GM21717 (cell line): ENCODE data around the gene CDYL2.
"Not testable (repeated sequence)": the region's sequence is repeated elsewhere in the genome, so short reads cannot be mapped to it uniquely, and the experiment has no call there.

ENCODE experiments used
- ATAC-seq: cut with Tn5 transposase; IDR thresholded peaks from one replicate; pipeline ENCODE4 v1.9.1; 2021; ENCODE audit warnings: mild to moderate bottlenecking, moderate library complexity; ENCODE audit not compliant: unreplicated experiment

CDYL2 gene

DNA sequence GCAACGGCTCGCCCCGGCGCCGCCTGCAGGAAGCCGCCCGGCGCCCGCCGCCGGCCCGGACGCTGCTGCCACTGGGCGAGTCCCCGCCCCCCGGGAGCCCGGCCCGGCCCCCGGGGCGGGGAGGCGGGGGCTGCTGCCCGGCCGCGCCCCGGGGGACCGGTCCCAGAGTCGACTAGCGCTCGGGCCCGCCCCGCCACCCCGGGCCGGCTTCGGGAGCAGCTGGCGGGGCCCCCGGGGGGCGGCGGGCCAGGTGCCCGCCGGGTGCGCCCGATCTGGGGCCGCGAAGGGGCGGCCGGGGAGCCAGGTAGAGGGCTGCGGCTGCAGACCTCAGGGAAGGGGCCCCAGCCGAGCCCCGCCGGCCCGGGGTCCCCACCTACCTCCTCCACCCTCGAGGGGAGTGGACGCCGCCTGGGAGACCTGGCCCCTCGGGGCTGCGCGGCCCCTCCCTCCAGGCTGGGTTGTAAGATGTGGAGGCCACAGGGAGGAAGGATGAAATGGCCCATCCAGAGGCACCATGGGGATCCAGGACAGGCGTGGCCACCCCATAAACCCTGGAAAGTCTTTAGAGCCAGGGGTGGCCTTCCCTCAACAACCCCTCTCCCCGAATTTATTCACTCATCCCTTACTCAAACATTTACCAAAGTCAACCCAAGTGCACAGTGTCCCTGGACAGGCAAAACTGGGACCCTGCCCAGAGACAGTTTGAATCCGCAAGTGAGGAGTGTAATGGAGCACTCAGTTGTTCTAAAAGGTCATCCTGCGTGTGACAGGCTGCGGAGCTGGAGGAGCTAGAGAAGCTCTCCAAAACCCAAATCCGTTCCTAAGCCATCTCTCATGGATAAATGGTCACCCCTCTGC, at the start of gene CDYL2:
Gene CDYL2, minus strand, starts transcription at position 73 of the 858 bp plus-strand sequence. CDS start 425 bp downstream, outside the sequence.
- ATAC-seq, result peak; percentile 76

GRCh38 chr16:80852261-80852872, 48.0 kb upstream of the CDYL2 start:
- no peak for ATAC-seq

- no peak for ATAC-seq
Observed at GRCh38 chr16:80851831-80852230, 47.4 kb upstream of the CDYL2 start.

- ATAC-seq, result no peak
Observed at GRCh38 chr16:80850757-80851156, 46.4 kb upstream of the CDYL2 start.

DNA sequence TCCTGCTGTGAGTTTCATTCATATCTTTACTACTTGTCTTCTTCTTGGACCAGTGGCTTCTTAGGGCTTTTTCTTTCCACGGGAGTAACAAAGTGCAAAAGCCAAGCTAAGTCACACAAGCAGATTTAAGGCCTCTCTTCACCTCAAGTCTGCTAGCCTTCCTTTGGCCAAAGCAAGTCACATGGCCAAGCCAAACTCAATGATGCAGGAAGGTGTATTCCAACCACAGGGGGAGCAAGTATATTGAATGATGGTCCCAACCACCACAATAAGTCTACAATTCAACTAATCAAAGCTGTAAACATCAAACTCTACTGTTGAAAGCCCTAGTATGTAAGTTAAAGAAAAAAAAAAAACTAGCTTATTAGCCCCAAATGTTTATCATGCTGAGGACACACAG, 44.5 kb upstream of the CDYL2 start:
- no peak for ATAC-seq

DNA sequence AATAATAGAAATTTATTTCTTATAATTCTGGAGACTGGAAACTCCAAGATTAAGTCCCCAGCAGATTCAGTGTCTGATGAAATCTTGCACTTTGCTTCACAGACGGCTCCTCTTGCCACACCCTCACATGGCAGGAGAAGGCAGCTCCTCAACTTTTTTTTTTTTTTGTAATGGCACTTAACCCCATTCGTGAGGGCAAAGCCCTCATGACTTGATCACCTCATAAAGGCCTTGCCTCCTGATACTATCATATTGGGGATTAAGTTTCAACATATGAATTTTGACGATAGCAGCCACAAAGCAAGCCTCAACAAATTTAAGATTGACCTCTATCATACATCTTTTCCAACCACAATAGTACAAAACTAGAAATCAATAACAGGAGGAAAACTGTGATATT, 42.3 kb upstream of the CDYL2 start:
- no peak for ATAC-seq

DNA sequence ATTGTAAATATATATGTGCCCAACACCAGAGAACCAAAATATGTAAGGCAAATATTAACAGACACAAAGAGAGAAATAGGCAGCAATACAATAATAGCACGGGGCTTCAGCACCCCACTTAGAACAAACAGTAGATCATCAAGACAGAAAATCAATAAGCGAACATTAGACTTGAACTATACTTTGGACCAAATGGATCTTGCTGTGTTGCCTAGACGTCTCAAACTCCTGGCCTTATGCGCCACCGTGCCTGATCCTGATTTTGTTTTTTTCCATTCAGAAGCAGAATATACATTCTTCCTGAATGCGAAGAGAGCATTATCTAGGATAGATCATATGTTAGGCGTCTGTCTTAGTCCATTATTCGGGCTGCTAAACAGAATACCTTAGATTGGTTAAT, 41.9 kb upstream of the CDYL2 start:
- ATAC-seq, result no peak

- no peak for ATAC-seq
Observed at GRCh38 chr16:80844395-80844794, 40.0 kb upstream of the CDYL2 start.

DNA sequence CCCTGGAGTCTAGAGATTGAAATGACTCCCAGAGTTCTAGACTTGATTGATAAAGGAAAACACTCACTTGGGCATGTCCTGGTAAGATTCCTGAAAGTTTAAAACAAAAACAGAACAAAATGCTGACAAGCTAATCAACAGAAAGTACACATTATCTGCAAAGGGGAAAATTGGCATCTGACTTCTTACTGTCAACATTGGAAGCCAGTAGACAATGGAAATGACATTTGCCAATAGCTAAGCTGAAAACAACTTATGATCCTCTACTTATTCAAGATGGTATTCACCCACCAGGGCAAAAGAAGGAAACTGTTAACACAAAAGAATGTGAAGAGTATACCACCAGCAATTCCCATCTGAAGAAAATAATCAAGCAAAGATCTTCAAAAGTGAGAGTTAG, 36.8 kb upstream of the CDYL2 start:
- ATAC-seq, result no peak

GRCh38 chr16:80837533-80838147, 33.2 kb upstream of the CDYL2 start:
- no peak for ATAC-seq

DNA sequence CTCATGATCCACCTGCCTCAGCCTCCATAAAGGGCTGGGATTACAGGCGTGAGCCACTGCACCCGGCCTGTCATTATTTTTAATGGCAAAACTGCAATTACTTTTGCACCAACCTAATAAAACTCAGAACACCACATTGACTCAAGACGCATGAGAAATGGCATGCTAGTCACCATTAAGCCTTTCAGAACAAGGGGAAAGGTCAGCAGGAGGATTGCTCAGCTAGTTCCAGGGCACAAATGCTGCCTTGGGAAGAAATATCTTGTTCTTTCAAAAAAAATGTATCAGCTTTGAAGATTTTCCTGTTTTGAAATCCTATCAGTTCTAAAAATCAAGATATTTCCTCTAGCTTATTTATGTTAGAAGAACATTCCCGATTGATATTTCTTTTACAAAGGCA, 32.4 kb upstream of the CDYL2 start:
- ATAC-seq, result no peak

GRCh38 chr16:80836202-80836601, 31.8 kb upstream of the CDYL2 start:
- no peak for ATAC-seq

- ATAC-seq, result no peak
Observed at GRCh38 chr16:80831039-80831438, 26.6 kb upstream of the CDYL2 start.

DNA sequence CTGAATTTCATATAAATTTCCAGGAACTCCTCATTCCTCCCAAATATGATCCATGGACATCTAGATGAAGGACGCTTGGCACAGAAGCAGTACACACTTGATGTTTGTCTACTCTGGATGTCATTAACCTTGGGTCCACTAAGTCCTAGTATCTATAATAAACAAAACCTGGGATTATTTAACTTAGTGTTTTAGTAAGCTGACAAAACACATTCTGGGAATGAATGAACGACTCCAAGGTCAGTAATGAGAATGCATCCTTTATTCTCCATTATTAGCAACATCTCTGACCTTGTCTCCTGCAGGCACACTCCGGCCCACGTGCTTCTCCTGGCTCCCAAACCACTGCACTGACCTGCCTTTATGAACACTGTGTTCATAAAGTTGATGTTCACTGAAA, 24.1 kb upstream of the CDYL2 start:
- ATAC-seq, result no peak

- ATAC-seq, result no peak
Observed at GRCh38 chr16:80827007-80827406, 22.6 kb upstream of the CDYL2 start.

GRCh38 chr16:80825365-80825758, 21.0 kb upstream of the CDYL2 start:
- ATAC-seq, result no peak

DNA sequence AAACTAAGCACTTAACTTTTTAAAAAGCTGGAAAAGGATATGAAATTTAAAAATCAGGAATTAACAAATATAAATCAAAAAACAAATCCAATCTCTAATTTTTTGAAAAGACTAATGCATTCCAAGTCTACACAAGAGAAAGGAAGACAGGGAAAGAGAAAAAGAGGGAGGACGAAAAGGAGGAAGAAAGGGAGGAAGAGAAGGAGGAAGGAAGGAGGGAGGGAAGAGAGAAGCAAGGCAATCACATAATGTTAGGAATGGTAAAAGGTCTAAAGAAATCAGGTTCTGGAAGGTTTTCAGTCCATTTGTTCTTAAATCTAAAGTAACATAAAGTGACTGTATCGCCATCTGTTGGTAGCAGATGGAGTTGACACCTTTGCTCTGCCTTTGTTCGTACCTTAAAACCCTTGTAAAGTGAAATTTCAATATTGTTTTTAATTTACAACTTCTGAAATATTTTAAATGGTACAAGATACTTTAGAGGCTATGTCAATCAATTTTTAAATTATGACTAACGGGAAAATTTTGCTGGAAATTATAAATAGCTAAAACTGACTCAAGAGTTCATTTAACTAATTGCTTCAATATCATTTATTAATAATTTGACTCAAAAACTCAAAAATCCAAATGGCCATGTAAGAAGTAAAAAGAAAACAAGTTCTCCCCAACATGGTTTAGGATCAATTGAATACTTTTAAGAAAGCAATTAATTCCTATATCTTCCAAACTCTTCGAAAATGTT, 20.4 kb upstream of the CDYL2 start:
- ATAC-seq, result no peak

- ATAC-seq, result no peak
Observed at GRCh38 chr16:80819988-80820387, 15.6 kb upstream of the CDYL2 start.

DNA sequence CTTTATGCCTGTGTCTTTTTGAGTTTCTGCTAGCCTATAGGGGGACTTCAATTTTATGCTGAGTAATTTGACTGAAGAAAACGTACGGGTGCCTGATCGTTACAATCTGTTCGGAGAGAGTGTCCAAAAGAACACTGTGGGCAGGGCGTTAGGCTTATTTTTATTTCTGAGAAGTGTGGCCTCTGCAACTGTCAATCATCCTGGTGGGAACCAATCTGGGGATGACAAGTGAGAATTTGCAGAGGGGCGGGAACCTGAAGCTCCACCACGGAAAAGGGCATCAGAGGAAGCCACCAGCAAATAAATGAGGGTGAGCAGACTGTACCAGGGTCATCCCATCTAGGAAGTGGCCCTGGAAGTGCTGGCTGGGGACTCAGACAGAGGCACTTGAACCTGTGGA, 12.0 kb upstream of the CDYL2 start:
- no peak for ATAC-seq

DNA sequence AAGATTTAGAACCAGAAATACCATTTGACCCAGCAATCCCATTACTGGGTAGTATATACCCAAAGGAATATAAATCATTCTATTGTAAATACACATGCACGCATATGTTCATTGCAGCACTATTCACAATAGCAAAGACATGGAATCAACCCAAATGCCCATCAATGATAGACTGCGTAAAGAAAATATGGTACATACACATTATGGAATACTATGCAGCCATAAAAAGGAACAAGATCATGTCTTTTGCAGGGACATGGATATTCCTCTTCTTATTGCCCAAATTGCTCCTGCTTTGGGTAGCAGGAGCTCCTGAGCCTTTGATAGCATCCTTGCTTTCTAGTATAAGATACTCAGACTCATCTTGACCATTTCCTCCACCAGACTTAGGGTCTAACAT, 10.9 kb upstream of the CDYL2 start:
- not testable (repeated sequence) for ATAC-seq

DNA sequence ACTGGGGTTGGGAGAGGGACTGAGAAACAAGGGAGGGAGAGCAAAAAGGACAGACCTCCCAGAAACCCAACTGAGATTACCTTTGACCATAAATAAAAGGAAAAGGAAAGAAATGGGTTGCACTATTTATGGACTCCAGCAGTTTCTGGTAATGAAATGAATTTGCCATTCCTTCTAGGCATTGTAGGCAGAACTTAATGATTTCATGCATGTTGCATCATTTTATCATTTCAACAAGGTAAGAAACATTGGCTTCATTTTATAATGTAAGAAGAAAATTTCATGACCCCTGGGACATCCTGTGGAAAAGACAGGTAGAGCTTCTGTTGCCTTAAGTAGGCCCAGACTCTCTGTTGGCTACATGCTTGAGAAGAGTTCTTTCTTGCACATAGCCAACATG, 8.2 kb upstream of the CDYL2 start:
- no peak for ATAC-seq
